ENCODE measurements around the gene ZNF593.

Gene ZNF593
- 3.7 to 6.0 (median 4.7) reads per million in 4 donors for total RNA-seq

DNA sequence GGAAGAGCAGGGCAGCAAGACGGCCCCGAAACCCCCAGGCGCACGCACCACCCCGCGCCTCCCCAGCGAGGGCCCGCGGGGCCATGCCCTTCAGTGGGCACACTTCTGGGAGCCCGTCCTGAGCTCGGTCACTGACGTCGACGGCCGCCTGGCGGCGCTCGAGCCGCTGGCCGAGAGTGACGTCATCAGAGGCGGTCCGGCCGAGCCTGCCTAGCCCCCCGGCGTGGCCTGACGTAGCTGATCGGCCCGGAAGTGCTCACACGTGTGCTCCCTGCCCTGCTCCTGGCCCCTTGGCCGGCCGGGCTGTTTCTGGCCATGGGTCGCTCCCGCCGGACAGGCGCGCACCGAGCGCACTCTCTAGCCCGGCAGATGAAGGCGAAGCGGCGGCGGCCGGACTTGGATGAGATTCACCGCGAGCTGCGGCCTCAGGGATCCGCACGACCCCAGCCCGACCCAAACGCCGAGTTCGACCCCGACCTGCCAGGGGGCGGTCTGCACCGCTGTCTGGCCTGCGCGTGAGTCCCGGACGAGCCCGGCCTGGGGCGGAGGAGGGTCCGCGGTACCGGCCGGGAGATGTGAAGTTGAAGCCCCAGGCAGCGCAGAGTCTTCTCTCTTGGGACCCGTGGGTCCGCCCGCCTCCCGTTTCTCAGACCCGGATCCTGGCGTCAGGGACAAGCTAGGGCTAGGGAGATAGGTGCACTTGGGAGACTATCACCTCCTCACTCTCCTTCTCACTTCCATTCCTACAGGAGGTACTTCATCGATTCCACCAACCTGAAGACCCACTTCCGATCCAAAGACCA lies at the start of gene ZNF593:
Gene ZNF593 (plus strand): TSS at position 240 of the 803 bp plus-strand sequence. CDS start 76 bp downstream, at position 316.
- DNase-seq = peak; percentile 64 to 89 (median 77)

DNA sequence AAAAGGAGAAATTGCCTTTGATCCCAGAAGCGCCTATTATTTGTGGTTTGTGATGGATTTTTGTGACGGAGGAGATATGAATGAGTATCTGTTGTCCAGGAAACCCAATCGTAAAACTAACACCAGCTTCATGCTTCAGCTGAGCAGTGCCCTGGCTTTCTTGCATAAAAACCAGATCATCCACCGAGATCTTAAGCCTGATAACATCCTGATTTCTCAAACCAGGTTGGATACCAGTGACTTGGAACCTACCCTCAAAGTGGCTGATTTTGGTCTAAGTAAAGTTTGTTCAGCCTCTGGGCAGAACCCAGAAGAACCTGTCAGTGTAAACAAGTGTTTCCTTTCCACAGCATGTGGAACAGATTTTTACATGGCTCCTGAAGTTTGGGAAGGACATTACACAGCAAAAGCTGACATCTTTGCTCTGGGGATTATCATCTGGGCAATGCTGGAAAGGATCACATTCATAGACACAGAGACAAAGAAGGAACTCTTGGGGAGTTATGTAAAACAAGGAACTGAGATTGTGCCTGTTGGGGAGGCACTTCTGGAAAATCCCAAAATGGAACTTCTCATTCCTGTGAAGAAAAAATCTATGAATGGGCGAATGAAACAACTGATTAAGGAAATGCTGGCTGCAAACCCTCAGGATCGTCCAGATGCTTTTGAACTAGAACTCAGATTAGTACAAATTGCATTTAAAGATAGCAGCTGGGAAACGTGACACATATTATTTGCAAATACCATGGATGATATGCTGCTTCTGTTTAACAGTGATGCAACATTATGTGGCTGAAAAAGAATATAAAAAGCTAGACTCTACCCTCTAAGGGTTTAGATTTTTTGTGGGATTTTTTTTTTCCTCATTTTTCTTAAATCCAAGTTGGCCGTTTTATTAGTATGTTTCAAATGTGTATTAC lies 47.6 kb upstream of the ZNF593 start:
- DNase-seq = no peak

GRCh38 chr1:26122988-26123973 lies 46.4 kb upstream of the ZNF593 start:
- DNase-seq = peak in 1 of 5 donors; percentile 63

DNA sequence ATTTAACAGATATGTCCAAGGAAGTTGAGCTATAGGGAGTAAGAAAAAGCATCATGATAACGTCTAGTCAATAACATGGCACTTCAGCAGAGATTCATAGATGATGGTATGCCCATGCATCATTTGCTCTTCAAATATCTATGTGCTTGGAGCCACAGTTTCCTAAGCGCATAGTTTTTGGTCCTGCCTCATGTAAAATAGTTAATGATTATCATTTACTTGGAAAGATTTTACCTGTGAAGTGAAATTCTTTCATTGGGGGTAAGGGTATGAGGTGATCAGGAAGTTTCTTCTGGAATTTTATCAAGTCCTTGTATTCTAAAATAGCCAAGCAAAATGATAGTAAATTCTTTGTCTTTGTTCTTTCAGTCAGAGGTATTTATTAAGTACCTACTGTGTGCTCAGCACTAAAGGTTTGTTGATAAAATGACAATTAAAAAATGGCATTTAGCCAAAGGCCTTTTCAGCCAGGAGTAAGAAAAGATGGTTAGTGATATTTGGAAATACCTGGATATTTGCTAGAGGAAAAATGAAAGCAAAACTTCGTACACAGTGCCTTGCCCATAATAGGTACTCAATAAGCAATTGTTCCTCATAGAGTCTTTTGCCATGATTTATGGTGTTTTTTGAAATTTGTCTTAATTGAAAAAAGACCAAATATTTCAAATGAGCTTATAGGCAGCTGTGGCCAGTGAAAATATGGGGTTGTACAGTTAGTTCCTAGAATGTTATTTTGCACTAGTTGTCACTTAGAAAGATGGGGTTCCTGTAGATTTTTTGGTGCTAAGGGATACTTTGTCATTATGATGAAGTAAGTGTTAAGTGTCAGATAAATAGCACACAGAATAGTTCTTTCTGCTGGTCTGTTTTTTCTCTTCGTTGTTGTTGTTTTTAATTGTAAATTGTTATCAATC lies 45.0 kb upstream of the ZNF593 start:
- no peak for DNase-seq

DNA sequence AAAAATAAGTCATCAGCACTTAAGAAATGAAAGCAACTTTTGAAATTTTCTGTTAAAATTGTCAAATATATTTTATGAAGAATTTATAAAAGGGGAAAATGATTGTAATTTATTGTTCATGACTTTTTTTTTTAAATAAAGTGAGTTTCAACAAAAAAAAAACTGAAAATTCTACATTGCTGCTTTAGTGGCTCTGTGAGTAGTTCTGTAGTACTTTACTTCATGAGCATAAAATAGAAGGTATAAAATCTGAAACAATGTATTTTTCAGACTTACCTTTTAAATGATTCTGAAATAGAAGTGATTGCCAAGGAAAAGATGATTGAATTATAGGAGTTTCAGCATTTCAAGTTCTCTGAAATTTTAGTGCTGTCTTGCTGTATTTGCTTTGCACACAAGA lies 44.3 kb upstream of the ZNF593 start:
- no peak for DNase-seq

GRCh38 chr1:26125946-26126320 lies 43.8 kb upstream of the ZNF593 start:
- no peak for DNase-seq

GRCh38 chr1:26126321-26127084 lies 43.2 kb upstream of the ZNF593 start:
- peak in 4 of 5 donors; percentile 44 to 96 (median 52) for DNase-seq

DNA sequence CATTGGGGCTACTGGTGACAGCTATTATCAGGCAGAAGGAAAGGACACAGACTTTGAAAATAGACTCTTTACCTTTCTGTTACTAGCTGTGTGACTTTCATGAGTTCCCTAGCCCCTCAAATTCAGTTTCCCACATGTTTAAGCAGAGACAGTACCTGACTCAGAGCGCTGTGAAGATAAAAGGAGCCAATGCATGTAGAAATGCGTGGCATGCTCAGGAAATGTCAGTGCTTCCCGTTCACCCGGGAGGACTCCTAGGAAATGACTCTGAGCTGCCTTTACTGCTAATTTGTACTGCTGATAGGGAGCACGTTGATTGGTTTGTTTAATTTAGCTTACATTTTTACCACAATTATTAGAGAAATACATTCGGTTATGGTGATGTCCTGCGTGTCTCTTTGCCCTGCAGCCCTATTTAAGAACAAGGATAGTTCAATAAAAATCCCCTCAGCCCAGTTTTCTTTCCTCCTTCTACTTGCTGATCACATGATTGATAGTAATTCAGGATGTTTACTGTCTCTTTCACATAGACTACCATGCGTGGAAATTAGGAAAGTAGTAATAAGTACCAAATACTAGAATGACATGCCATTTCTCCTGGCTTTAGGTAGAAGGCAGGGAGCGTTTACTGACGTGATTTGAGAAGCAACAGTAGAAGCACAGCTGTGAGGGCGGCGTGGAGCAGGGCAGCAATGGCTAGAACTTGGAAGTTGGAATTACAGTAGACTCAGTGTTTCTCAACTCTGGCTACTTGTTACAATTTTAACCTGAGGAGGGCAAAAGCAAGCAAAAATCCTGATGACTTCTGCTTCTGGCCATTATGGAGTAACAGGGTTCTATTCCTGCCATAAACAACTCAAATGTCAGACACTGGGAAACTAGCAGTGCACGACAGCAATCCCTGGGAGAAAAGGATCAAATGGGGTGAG lies 42.2 kb upstream of the ZNF593 start:
- peak in 1 of 5 donors; percentile 22 for DNase-seq

GRCh38 chr1:26129778-26130177 lies 39.9 kb upstream of the ZNF593 start:
- DNase-seq = no peak

DNA sequence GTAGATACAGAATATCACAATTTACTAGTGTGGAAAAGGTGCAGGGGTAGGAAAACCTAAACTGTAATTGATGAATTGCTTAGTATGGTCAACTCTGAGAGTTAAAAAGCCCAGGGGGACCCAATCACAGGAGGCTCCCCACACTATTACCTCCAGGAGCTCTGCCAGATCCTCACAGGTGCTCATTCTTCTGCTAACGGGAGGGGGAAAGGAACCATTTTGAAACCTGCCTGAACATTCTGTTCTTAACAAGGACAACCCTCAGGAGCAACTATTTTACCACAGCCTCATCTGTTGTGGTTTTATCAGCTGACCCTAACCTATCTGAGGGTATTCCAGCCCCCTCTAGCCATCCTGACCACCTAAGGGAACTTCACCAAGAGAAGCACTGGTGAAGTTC lies 39.0 kb upstream of the ZNF593 start:
- DNase-seq = no peak

DNA sequence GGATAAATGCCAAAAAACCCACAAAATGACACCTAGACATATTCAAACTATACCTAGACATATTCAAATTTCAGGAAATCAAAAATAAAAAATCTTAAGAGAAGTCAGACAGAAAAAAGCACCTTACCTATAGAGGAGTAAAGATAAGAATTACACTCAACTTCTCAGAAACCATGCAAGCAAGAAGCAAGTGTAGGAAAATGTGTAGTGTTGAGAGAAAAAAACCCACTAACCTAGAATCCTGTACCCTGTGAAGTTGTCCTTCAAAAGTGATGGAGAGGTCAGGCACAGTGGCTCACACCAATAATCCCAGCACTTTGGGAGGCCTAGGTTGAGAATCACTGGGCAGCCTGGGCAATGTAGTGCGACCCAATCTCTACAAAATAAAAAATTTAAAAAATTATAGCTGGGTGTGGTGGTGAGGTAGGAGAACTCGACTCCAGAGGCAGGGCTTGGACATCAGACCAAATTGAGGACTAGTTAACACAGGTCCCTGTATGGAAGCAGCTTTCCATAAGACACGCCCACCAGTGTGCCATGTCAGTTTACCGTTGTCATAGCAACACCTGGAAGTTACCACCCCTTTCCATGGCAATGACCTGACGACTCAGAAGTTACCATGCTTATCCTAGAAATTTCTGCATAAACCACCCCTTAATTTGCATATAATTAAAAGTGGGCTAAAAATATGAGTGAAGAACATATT lies 37.4 kb upstream of the ZNF593 start:
- no peak for DNase-seq

DNA sequence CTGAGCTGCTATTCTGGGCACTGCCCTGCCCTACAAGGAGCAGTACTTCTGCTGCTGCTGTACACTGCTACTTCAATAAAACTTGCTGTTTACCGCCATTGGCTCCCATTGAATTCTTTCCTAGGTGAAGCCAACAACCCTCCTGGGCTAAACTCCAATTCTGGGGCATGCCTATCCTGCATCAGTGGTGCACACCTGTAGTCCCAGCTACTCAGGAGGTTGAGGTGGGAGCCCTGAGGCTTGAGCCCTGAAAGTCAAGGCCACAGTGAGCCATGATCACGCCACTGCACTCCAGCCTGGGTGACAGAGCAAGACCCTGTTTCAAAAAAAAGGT lies 36.9 kb upstream of the ZNF593 start:
- DNase-seq = no peak

GRCh38 chr1:26134466-26134865 lies 35.2 kb upstream of the ZNF593 start:
- DNase-seq = no peak

DNA sequence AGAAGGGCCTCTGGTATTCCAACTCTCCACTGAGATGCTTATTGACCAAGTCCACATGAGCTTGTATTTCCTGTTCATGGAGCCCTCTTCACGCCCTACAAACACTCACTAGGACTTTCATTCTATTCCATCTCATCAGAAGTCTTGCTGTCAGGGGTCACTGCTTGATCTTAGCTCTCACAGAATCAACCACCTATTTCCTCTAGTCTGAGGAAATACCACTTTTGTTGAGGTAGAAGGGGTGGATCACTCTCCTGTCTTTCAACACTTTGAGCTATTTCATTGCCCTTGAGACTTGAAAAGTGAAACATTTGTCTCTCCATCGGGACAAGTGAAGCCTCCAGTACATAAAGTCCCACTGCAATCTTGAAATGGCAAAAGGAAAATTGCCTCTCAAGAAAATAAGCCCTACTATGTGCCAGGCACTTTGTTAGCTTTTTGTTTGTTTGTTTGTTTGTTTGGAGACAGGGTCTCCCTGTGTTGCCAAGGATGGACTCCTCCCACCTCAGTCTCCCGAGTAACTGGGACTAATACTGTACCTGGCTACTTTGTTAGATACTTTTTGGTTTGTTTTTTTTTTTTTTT lies 30.6 kb upstream of the ZNF593 start:
- DNase-seq = no peak

DNA sequence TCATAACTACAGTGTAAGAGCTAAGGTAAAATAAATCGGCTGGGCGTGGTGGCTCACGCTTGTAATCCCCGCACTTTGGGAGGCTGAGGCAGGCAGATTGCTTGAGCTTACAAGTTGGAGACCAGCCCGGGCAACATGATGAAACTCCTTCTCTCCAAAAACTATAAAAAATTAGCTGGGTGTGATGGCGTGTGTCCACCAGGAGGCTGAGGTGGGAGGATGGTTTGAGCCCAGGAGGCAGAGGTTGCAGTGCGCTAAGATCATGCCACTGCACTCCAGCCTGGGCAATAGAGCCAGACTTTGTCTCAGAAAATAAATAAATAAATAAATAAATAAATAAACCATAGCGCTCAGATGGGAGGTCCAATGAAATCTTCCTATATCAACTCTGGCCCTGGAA lies 27.5 kb upstream of the ZNF593 start:
- DNase-seq = no peak

DNA sequence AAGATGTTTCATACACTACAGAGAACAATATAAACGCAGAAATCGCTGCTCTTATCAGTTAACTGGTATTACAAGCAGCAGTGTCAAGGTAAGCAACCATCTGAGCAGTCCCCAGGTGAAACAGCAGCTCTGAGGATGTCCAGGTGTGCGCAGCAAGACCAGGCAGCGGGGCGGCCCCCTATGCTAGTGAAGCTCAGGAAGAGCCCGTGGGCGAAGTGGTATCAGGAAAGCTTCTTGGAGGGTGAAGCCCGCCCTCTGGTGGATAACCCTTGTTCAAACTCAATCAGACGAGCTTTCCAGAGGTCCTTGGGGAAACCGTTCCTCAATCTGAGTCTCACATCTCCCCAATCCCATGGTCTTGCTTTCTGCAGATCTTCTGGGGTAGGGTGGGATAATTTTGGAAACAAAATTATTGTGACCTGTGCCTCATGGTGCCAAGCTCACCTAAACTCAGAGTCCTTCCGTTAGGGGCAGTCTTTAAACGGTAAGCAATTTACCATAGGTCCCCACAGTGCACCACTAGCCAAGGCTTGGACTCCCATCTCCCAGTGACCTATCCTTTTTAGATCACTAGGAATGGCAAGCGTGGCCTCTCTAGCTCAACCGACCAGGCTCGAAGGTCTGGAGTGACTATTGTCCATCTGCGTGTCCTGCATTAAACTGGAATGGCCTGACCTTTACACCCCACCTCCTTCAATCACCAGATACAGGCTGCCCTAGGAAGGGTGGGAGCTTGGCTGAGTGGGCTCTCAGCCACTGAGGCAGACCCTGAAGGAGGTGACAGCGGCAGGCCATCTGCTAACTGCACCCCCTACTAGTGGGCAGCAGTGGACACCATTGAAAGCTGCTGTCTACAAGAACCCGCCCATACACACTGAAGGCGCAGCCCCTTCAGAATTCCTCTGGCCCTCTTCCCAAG lies 24.4 kb upstream of the ZNF593 start:
- peak; percentile 42 to 70 (median 60) for DNase-seq

GRCh38 chr1:26145960-26146294 lies 23.8 kb upstream of the ZNF593 start:
- no peak for DNase-seq
